HCT116 (cell line): Measurements from ENCODE around the gene TWNK. TPM values are rescaled to one million over a fixed set of nuclear protein-coding genes. Genes with fewer than 3 reads are reported as not detected.

ENCODE experiments used
- ATAC-seq: fragments of 200-7000 bp; cut with Tn5 transposase; 2 replicates; pipeline ENCODE4 v1.9.1; 2020; ENCODE audit warnings: mild to moderate bottlenecking, moderate library complexity
- BruUV-seq: library from RNA; stranded (reverse); fragments of 400-500 nt; replicated peaks from 2 replicates; lab custom pipeline; 2021; lab: Mats Ljungman, UMichigan
- CTCF ChIA-PET: fragments of 300-600 bp; sonication (Branson Sonifier 250); formaldehyde crosslinking; loops from one replicate; lab custom pipeline; 2021; ENCODE audit warnings: antibody characterized with exemption; lab: Charles Lee
- POLR2A ChIA-PET: fragments of 300-600, 350-600 bp; sonication (Branson Sonifier 250); formaldehyde crosslinking; loops from one replicate; lab custom pipeline; 2021; ENCODE audit warnings: antibody characterized with exemption; lab: Charles Lee
- RAD21 ChIA-PET, 2 experiments: fragments of 300-600 bp; sonication (Branson Sonifier 250); formaldehyde crosslinking; loops; one replicate each; lab custom pipeline; 2023; ENCODE audit warnings: low total read pairs in 2 of 2; ENCODE audit not compliant: uncharacterized antibody in 2 of 2, unreplicated experiment in 2 of 2, low non-redundant PET in 1 of 2; lab: Charles Lee
- DNase-seq: peaks from one replicate; pipeline ENCODE4 v3.0.0-alpha.2; 2010; ENCODE audit warnings: low read depth, low spot score
- H2AFZ ChIP-seq: fragments of 200-600 bp; shearing (Covaris generic), sonication (generic); 2 replicates; pipeline ENCODE4 v1.6.1; 2017; ENCODE audit warnings: low read depth, mixed run types, mixed read lengths, antibody characterized with exemption, low read length; ENCODE audit not compliant: poor library complexity, severe bottlenecking
- H3K27ac ChIP-seq: 2 replicates; pipeline ENCODE4 v1.5.1; 2012; ENCODE audit warnings: low read depth, low read length
- H3K27me3 ChIP-seq: fragments of 200-600 bp; sonication (generic); 2 replicates; pipeline ENCODE4 v1.6.1; 2016; ENCODE audit warnings: mixed run types, low read length, mixed read lengths; ENCODE audit not compliant: insufficient read depth
- H3K36me3 ChIP-seq, 2 experiments: fragments of 200-500 bp in 1 of 2; fragments of 200-600 bp in 1 of 2; sonication (Bioruptor generic) in 1 of 2; sonication (generic) in 1 of 2; 2 replicates each; pipeline versions ENCODE4 v1.5.1 to v1.6.1; 2014 to 2016; ENCODE audit warnings: low read length in 2 of 2, inconsistent platforms in 1 of 2, mixed read lengths in 1 of 2, mixed run types in 1 of 2; ENCODE audit not compliant: insufficient read depth in 2 of 2, control insufficient read depth in 1 of 2
- H3K4me1 ChIP-seq, 2 experiments: fragments of 200-600 bp in 1 of 2; sonication (generic) in 1 of 2; 2 replicates each; pipeline versions ENCODE4 v1.5.1 to v1.6.1; 2012 to 2017; ENCODE audit warnings: low read length in 2 of 2, inconsistent platforms in 1 of 2, mild to moderate bottlenecking in 1 of 2, mixed read lengths in 1 of 2, mixed run types in 1 of 2, moderate library complexity in 1 of 2; ENCODE audit not compliant: insufficient read depth in 2 of 2, control insufficient read depth in 1 of 2
- H3K4me2 ChIP-seq: fragments of 200-600 bp; sonication (generic); 2 replicates; pipeline ENCODE4 v1.6.1; 2017; ENCODE audit warnings: mixed run types, low read length, mixed read lengths
- H3K4me3 ChIP-seq, 2 experiments: fragments of 200-600 bp in 1 of 2; sonication (generic) in 1 of 2; replicated peaks in 1 of 2; 2 replicates each; pipeline ENCODE4 v1.5.1; 2011 to 2016; ENCODE audit warnings: low read length in 2 of 2, control low read depth in 1 of 2, low read depth in 1 of 2, mild to moderate bottlenecking in 1 of 2, mixed read lengths in 1 of 2, mixed run types in 1 of 2
- H3K79me2 ChIP-seq: fragments of 200-600 bp; sonication (generic); 2 replicates; pipeline ENCODE4 v1.6.1; 2017; ENCODE audit warnings: mild to moderate bottlenecking, mixed run types, low read length, moderate library complexity, mixed read lengths; ENCODE audit not compliant: insufficient read depth
- H3K9ac ChIP-seq: fragments of 200-600 bp; sonication (generic); 2 replicates; pipeline ENCODE4 v1.6.1; 2016; ENCODE audit warnings: low read length, mixed read lengths
- H3K9me2 ChIP-seq: fragments of 200-600 bp; sonication (generic), shearing (Covaris generic); 2 replicates; pipeline ENCODE4 v1.6.1; 2017; ENCODE audit warnings: mixed run types, mild to moderate bottlenecking, moderate library complexity; ENCODE audit not compliant: insufficient read depth
- H3K9me3 ChIP-seq, 2 experiments: fragments of 200-500 bp in 1 of 2; fragments of 200-600 bp in 1 of 2; sonication (Bioruptor generic) in 1 of 2; sonication (generic) in 1 of 2; 2 replicates each; pipeline ENCODE4 v1.6.1; 2014 to 2017; ENCODE audit warnings: low read length in 2 of 2, mixed read lengths in 2 of 2, inconsistent platforms in 1 of 2, low read depth in 1 of 2, mild to moderate bottlenecking in 1 of 2, mixed run types in 1 of 2, moderate library complexity in 1 of 2; ENCODE audit not compliant: control insufficient read depth in 1 of 2, insufficient read depth in 1 of 2
- H4K20me1 ChIP-seq: fragments of 200-600 bp; sonication (generic), shearing (Covaris generic); 2 replicates; pipeline ENCODE4 v1.6.1; 2017; ENCODE audit warnings: mixed run types, mild to moderate bottlenecking, moderate library complexity; ENCODE audit not compliant: insufficient read depth
- CEBPB ChIP-seq: IDR thresholded peaks from 2 replicates; pipeline ENCODE4 v1.6.1; 2012; ENCODE audit warnings: low read depth
- EGR1 ChIP-seq: IDR thresholded peaks from 2 replicates; pipeline ENCODE4 v1.6.1; 2012; ENCODE audit warnings: low read depth
- EZH2 ChIP-seq: fragments of 200-600 bp; sonication (generic); IDR thresholded peaks from 2 replicates; pipeline ENCODE4 v1.6.1; 2017; ENCODE audit warnings: antibody characterized with exemption, mixed run types
- EZH2phosphoT487 ChIP-seq: fragments of 200-600 bp; IDR thresholded peaks from 2 replicates; pipeline ENCODE4 v1.6.1; 2018; ENCODE audit warnings: antibody characterized with exemption, borderline replicate concordance
- FOSL1 ChIP-seq: IDR thresholded peaks from 2 replicates; pipeline ENCODE4 v1.6.1; 2012; ENCODE audit warnings: low read depth
- JUND ChIP-seq: IDR thresholded peaks from 2 replicates; pipeline ENCODE4 v1.6.1; 2012
- POLR2AphosphoS5 ChIP-seq: IDR thresholded peaks from 2 replicates; pipeline ENCODE4 v1.6.1; 2011; ENCODE audit warnings: mild to moderate bottlenecking, low read depth, low read length, moderate library complexity
- SP1 ChIP-seq: IDR thresholded peaks from 2 replicates; pipeline ENCODE4 v1.6.1; 2012; ENCODE audit warnings: low read depth
- TCF7L2 ChIP-seq: IDR thresholded peaks from 2 replicates; pipeline ENCODE4 v1.7.0; 2011; ENCODE audit warnings: borderline replicate concordance, inconsistent platforms; ENCODE audit not compliant: insufficient read depth, insufficient read length; ENCODE audit errors: extremely low read depth
- YY1 ChIP-seq: IDR thresholded peaks from 2 replicates; pipeline ENCODE4 v1.6.1; 2011; ENCODE audit warnings: low read length, low read depth, moderate library complexity, mild to moderate bottlenecking; ENCODE audit not compliant: insufficient replicate concordance; ENCODE audit errors: extremely low read depth
- ZFX ChIP-seq: fragments of 450-650 bp; IDR thresholded peaks from 2 replicates; pipeline ENCODE4 v1.6.1; 2017
- intact Hi-C: fragments of 100-400 bp; cut with micrococcal nuclease; formaldehyde crosslinking; loops from 2 replicates; pipeline ENCODE4 v1.10.0; 2022
- total RNA-seq: library from RNA; stranded (reverse); gene quantifications from one replicate; pipeline ENCODE4 v1.2.1, GENCODE V29; 2021; ENCODE audit not compliant: unreplicated experiment
- TF ChIP-seq, protein P1 (sequence below): IDR thresholded peaks from 2 replicates; pipeline ENCODE4 v1.6.1; 2012; ENCODE audit warnings: low read depth
- TF ChIP-seq, protein P2 (sequence below): IDR thresholded peaks from 2 replicates; pipeline ENCODE4 v1.6.1; 2012
- TF ChIP-seq, protein P3 (sequence below): IDR thresholded peaks from 2 replicates; pipeline ENCODE4 v1.6.1; 2011; ENCODE audit warnings: mild to moderate bottlenecking, low read length, moderate library complexity; ENCODE audit not compliant: insufficient replicate concordance; ENCODE audit errors: extremely low read depth

Gene TWNK
- total RNA-seq, 1 experiment from 2014 or later, result 42.1 TPM

DNA sequence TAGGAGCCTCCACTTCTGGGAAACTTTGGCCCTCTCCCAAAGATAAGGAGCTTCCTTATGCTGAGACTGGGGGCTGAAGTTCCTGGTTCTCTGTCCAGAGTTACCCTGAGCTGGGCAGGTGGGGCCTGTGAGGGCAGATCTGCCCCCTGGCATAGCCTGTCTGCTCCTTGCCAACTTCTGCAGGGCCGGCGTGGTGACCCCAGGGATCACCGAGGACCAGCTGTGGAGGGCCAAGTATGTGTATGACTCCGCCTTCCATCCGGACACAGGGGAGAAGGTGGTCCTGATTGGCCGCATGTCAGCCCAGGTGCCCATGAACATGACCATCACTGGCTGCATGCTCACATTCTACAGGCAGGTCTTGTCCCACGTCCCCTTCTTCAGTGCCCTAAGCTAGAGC is 48.0 kb downstream of the TWNK start:
- intact Hi-C loops, result no loop called here
- no peak for DNase-seq
- H3K27ac ChIP-seq, result no peak overlapping the region
- no peak overlapping the region for H2AFZ ChIP-seq
- H3K4me2 ChIP-seq, result no peak overlapping the region
- BruUV-seq, result no TSS peak
- no peaks in the 10 kb centered on the region for H4K20me1 ChIP-seq
- peaks cover 12 to 32% of the 10 kb centered on the region in 2 experiments for H3K4me1 ChIP-seq
- peaks cover 12% of the 10 kb centered on the region for H3K79me2 ChIP-seq
- H3K9me3 ChIP-seq, result no peaks in the 10 kb centered on the region
- no peak overlapping the region for H3K4me3 ChIP-seq
- no peak overlapping the region for H3K9ac ChIP-seq
- ChIA-PET CTCF (interaction anchor here (2.0 kb wide), 1 partner anchor 15 kb away, joined by 8 read pairs; no protein-coding TSS in a partner anchor), RAD21 (no interaction called here), POLR2A (interaction anchor here (1.0 to 1.2 kb wide), 2 partner anchors 8 to 541 kb away, joined by 3 to 7 read pairs; no protein-coding TSS in a partner anchor)
- H3K27me3 ChIP-seq, result no peaks in the 10 kb centered on the region
- peaks cover 22 to 42% of the 10 kb centered on the region in 2 experiments for H3K36me3 ChIP-seq
- no peak for ATAC-seq
- no peaks in the 10 kb centered on the region for H3K9me2 ChIP-seq
- TF ChIP-seq FOSL1, result no peak
- TF ChIP-seq, protein P1, sequence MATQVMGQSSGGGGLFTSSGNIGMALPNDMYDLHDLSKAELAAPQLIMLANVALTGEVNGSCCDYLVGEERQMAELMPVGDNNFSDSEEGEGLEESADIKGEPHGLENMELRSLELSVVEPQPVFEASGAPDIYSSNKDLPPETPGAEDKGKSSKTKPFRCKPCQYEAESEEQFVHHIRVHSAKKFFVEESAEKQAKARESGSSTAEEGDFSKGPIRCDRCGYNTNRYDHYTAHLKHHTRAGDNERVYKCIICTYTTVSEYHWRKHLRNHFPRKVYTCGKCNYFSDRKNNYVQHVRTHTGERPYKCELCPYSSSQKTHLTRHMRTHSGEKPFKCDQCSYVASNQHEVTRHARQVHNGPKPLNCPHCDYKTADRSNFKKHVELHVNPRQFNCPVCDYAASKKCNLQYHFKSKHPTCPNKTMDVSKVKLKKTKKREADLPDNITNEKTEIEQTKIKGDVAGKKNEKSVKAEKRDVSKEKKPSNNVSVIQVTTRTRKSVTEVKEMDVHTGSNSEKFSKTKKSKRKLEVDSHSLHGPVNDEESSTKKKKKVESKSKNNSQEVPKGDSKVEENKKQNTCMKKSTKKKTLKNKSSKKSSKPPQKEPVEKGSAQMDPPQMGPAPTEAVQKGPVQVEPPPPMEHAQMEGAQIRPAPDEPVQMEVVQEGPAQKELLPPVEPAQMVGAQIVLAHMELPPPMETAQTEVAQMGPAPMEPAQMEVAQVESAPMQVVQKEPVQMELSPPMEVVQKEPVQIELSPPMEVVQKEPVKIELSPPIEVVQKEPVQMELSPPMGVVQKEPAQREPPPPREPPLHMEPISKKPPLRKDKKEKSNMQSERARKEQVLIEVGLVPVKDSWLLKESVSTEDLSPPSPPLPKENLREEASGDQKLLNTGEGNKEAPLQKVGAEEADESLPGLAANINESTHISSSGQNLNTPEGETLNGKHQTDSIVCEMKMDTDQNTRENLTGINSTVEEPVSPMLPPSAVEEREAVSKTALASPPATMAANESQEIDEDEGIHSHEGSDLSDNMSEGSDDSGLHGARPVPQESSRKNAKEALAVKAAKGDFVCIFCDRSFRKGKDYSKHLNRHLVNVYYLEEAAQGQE, result no peak
- TF ChIP-seq, protein P2, sequence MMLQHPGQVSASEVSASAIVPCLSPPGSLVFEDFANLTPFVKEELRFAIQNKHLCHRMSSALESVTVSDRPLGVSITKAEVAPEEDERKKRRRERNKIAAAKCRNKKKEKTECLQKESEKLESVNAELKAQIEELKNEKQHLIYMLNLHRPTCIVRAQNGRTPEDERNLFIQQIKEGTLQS, result no peak
- TF ChIP-seq ZFX, result no peak
- TF ChIP-seq EZH2, result no peak
- TF ChIP-seq TCF7L2, result no peak
- TF ChIP-seq, protein P3, sequence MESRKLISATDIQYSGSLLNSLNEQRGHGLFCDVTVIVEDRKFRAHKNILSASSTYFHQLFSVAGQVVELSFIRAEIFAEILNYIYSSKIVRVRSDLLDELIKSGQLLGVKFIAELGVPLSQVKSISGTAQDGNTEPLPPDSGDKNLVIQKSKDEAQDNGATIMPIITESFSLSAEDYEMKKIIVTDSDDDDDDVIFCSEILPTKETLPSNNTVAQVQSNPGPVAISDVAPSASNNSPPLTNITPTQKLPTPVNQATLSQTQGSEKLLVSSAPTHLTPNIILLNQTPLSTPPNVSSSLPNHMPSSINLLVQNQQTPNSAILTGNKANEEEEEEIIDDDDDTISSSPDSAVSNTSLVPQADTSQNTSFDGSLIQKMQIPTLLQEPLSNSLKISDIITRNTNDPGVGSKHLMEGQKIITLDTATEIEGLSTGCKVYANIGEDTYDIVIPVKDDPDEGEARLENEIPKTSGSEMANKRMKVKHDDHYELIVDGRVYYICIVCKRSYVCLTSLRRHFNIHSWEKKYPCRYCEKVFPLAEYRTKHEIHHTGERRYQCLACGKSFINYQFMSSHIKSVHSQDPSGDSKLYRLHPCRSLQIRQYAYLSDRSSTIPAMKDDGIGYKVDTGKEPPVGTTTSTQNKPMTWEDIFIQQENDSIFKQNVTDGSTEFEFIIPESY, result no peak
- TF ChIP-seq SP1, result no peak
- no peak for TF ChIP-seq POLR2AphosphoS5
- no peak for TF ChIP-seq JUND
- no peak for TF ChIP-seq CEBPB
- TF ChIP-seq EGR1, result no peak
- no peak for TF ChIP-seq EZH2phosphoT487
- no peak for TF ChIP-seq YY1
